Measurements from ENCODE around the gene NISCH.
A peak's percentile ranks its signal among the peaks of the same experiment; 100 is the strongest.

NISCH gene

DNA sequence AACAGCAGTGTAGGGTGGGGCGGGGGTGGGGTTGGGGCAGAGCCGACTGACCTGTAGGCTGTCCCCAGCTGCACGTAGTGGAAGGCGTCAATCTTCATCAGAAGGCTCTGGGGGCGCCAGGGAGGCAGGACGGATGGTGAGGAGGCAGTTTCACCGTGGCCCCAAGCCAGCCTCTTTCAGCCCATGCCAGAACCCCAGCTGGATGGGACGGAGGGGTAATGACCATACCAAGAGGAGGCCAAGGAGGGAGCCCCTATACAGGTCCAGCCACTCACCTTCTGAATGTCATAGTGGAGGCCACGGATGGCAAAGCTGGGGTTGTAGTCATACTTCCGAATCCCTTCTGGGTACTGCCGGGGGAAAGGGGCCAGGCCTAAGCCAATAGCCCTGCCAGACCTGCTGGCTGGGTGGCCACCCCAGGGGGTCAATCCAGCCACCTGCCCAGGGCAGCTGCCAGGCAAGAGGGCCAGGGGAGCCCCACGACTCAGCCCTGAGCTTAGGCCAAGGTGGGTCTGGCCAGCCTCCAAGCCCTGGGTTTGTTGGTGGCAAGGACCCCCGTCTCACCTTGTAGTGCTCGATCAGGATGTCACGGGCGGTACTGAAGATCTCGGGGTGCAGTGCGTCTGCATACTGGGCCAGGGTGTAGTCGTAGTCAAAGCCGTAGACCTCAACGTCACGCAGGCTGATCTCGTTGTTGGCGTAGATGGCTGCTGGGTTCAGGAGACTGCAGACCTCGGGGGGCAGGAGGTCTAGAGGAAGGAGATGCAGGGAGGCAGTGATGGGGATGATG is 73.4 kb downstream of the NISCH start:
- DNase-seq = no peak

DNA sequence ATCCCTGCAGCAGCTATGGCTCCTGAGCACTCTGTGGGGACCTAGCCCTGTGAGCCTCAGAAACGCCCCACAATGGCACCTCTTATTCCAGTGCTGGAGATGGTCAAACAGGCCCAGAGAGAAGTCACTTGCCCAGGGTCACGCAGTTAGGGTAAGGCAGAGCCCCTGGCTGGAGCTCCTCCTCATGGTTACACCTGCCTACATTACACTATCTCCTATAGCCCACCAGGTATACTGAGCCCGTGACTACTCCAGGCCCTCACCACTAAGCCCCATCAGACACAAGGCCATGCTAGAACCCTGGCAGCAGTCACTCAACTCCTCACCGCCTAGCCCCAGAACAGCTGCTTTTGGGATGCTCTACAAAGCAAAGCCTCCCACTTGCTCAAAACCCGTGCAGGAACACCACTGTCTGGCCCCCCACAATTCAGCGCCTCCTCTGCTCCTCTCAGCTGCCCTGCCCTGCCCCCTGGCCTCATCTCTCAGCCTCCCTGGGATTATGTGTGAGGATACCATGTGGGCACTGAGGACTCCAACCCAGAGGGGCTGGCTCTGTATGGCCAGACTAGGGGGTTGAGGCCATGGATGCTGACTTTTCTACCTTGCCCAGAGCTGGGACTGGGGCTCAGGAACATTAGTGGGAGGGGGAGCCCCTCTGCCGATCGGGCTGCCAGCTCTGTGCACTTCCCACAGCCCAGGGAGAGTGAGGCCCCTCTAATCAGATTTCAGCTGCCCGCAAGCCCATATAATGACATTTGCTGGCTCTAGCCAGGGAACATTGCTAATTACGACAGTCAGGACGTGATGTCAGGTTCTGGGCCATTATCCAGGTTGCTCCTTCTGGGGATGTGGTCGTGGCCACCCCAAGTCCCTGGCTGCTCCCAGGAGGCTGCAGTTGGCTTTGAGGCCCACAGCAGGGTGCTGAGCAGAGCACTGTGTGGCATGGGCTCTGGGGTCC is 74.3 kb downstream of the NISCH start:
- DNase-seq = no peak

DNA sequence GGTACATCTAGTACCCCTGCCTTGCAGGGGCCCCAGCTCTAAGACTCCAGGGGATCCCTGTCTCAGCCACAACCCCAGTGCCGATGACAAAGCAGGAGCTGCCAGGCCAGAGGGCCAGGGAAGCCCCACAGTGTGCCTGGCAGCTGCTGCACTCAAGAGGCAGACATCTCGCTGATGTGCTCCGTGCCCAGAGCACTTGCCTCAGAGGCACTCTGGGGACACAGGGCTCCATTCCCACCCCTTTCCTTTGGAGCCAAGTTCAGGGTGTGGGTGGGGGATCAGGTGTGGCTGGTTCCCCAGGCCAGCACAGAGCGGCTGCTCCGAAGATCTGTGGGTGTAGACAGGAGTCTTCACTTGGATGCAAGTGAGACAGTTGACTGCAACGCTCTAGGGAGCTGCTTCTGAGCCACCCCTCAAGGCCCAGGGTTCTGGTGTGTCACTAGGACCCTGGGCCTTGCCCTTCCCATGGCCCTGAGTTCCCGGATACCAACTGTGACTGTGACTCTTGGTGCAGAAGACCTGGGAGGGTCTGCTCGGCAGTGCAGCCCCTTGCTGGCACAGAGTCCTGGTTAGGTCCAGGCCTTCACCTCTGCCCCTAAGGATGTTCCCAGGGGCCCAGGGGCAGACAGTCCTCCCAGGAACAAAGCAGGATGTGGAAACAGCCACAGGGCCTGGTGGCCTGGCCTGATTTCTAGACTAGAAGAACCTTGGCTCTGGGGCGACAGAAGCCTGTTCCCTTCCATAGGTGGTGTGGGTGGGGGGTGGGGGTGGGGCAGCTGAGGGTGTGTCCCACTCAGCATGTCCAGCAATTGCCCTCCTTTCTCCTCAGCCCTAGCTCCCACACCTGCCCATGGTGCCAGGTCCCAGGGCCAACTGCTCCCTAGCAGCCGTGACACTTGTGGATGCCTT is 75.8 kb downstream of the NISCH start:
- DNase-seq = no peak

DNA sequence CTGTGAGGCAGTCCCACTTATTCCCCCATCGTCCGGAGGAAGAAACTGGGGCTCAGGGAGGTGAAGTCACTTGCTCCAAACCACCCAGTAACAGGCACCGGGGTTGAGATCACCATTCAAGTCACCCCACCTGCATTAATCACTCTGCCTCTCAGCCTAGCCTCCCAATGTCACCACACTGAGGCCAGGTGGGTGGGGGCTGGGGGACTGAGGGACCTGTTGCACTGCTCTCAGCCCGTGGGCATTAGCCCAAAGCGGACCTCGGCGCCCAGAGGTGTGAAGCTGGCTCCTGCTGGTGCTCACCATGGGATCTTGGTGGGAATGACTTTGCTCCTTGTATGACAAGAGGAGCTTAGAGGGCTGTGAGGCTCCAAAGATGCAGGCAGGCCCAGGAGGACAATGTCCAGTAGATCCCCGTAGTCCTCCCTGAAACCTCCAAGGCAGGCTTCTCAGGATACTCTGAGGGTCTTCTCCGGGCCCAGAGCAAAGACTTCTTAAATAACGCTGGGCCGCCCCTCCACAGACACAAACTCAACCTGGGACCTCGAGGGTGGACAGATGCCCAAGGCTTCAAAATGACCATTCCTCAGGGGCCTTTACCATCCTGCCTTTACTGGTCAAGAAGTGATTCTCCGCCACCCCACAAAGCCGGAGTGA is 76.6 kb downstream of the NISCH start:
- DNase-seq = no peak

DNA sequence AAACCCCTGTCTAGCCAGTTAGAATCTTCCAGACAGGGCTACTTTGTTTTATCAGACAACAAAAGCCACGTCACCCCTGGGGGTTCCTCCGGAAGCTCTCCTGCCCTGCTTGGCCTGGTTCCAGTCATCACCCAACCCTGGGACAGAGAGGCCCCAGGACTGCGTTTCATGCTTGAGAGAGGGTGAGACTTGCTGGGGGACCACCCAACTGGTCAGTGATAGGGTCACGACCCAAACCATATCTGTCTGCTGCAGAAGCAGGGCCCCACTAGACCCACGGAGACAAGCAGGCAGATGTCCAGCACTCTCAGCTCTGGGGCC is 77.1 kb downstream of the NISCH start:
- DNase-seq = no peak

DNA sequence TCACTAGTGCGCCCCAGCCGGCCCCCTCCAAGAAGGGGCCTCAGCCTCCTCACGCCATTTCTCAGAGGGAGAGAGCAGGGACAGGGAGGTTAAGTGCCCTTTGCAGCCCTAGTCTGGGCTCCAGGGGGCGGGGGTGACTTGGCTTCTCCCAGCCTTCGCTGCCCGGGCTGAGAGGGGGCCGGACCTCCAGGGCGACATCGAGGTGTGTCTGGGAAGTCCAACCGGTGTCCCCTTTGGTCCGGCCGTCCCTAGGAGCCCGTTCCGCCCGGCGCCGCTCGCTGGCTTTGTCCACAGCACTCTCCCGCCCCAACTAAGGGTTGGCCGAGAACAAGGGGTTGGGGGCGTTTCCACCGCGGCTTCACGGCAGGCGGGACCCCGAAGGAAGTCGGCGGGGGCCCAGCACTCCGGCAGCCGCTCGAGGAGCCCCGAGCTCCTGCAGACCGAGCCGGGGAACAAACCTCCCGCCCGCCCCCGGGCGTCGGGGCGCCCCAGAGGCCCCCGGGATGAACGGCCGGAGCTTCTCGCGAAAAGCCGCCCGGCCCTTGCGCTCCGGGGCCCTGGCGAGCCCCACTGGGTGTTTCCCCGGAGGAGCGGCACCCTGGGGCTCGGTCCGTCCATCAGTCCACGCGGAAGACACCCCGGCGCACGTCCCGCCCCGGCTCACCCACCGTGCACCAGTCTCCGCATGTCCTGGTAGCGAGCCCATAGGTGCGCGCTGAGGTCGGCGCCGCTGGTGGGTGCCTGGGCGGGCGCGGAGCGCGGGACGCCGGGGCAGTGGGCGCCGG is 77.6 kb downstream of the NISCH start:
- no peak for DNase-seq

DNA sequence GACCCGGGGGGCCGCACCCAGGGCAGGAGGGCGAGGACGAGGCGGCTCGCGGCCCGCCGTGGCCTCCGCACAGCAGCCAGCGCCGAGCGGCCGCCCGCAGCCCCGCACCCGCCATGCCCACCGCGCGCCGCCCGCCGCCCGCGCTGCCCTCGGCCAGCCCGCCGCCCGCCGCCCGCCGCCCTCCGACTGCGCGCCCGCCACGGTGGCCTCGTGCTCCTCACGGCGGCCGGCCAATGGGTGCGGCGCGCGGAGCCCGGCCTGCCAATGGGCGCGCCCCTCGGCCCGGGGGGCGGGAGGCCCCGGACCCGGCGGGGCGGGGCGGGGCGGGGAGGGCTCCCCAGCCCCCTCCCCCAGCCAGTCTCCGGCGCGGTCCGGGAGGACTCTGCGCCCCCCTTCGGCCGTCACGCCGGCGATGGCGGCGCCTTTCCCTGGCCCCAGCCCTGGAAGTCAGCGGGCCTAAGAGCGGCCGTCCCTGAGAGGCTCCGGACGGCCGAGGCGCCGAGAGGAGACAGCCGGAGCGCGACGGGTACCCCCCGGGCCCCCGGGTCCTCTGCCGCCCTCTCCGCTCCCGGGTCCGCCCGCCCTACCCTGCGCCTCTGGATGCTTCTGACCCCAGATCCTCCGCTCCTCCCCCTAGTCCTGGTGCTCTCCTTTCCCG is 78.3 kb downstream of the NISCH start, which contains the start of gene NT5DC2:
Gene NT5DC2 (minus strand): TSS at position 235 of the 658 bp plus-strand sequence. CDS start 120 bp downstream, at position 115.
- peak; percentile 30 for DNase-seq

DNA sequence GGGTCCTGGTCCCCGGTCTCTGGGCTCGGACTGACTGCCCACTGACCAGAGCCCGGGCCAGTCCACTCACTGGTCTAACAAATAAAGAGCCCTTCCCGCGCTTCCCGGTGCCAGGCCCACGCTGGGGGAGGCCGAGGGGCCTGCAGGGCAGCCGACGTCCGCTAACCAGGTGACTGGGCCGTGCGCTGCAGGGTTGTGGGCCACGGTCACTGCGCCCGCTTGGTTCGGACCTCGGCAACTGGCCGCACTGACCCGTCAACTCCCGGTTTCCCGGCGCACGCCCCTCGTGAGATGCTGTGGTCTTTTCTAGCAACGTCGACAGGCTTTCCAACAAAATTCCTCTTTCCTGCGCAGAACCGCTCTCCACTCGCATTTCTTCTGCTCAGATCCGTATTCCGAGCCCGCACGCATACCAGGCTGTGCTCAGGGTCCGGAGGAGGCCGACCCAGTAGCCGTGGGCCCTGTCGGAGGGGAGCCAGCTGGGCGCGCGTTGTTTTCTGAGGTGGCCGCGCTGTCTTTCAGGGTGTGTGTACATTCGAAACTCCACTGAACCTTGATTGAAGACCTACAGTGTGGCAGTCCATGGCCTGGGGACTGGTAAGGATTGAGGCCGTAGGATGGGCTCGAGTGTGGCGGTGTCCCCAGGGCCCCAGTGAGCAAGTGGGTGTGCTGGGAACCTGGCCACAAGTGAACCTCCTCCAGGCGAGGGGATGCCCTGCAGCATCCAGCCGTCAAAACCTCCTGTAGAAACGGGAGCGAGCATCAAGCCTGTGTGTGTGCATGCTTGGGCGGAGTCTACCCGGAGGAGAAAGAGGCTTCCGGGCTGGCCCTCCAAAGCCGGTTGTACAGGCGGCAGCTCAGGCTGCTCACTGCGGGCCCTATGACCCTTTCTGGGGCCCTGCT is 79.1 kb downstream of the NISCH start:
- DNase-seq = no peak

DNA sequence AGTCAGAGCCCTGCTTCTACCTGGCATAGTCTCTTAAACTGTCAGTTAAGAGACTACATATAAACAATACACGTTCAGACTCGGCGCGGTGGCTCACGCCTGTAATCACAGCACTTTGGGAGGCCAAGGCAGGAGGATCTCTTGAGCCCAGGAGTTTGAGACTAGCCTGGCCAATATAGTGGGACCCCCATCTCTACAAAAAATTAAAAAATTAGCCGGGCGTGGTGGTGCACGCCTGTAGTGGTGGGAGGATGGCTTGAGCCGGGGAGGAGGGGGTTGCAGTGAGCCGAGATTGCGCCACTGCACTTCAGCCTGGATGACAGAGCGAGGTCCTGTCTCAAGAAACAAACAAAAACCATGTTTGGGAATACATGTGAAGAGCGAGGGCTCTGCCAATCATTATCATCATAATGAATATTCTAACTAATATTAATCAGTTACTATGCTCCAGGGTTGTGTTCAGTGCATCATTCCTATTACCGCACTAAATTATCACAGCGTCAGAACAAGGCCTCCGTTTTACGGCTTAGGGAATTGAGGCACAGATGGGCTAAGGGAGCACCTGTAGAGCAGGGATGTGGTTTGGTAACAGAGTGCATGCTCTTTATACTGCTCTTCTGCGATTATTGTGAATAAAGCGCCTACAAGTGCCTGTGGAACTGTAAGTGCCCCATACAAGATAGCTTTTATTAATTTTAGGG is 80.2 kb downstream of the NISCH start:
- DNase-seq = no peak

DNA sequence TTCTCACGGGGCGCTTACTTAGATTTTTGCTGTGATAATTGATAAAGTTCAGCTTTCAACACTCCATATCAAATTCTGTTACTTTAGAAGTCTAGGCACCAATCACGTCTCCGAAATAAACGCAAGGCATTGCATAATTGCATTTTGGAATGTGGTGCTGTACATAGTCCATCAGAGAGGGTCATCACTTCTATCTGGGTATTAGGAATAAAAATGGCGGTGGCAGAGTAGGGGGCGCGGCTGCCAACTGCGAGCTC is 80.6 kb downstream of the NISCH start:
- no peak for DNase-seq

DNA sequence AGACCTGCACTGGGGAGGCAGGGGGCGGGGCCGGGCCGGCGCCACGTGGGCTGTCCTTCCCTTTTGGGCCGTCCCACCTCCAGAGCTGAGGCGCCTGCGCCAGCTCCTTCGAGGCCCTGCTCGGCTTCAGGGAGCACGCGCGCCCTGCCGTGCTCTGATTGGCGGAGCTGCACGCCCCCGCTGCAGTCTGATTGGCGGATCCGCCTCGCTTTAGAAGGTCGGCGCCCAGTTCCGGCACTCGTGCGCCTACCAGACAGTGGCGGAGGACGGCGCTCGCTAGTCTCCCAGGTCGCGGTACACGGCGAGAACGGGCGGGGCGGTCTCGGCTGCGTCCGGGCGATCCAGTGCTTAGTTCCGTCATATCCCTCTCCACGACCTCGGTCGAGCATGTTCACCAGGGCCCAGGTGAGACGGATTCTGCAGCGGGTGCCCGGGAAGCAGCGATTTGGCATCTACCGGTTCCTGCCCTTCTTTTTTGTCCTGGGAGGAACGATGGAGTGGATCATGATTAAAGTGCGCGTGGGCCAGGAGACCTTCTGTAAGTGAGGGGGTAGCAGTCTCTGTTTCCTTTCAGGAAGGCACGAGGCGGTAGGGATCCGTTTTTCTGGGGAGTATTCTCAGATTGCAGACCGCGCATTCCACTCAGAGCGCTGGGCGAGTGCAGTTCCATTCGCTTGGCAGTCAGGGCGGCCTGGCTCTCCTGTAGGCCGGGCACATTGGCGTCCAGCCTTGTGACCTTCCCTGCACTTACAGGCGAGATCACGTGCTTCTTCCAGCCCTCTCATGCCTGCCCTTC is 81.2 kb downstream of the NISCH start, which contains the start of gene UQCC5:
Gene UQCC5 (plus strand): TSS at position 237 of the 796 bp plus-strand sequence. CDS start 151 bp downstream, at position 388.
- peak; percentile 89 for DNase-seq

DNA sequence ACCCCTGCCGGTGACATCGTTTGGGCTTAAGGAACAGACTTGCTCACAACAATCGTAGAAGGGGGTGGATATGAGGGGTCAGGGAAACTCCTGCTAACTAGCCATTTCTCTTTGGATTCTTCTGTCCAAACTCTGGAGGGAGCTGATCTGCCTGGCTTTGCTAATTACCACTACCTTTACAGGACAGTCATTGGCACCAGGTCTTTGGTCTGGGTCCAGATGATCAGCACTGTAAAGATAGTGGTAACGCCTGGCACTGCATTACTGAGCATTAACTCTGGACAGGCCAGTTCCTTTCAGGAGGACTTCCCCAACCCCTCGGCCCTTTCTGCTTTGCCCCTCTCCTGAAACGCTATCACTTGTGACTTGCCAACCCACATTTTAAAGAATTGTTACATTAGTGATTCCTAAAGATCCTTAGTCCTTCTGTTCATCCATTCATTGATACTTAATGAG is 81.8 kb downstream of the NISCH start:
- DNase-seq = no peak

DNA sequence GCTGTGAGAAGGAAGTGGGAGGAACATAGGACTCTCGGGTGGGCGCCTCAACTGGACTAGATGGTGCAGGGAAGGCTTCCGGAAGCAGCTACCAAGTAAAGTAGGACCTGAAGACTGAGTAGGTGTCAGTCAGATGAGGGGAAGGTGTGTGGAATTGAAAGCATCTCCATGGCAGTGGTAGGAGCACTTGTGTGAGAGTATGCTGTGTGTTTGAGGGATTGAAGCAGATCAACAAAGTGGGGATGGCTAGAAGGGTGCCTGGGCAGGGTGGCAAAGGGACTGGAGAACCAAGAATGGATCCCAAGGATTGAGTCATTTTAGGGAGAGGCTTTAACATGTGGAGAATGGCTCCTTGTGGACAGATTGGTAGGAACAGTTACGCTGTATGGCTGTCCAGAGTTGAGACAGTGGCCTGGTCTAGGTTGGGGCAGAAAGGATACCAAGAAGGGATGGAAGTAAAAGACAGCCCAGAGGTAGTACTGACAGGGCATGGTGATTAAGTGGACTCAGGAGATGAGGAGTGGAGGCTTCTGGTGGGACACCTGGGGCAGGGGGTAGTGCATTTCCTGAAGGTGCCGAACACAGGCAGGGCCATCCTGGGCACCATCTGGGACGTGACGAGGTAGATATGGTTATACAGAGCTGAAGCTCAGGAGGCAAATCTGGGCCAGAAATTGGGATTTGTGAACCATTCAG is 82.5 kb downstream of the NISCH start:
- DNase-seq = no peak

DNA sequence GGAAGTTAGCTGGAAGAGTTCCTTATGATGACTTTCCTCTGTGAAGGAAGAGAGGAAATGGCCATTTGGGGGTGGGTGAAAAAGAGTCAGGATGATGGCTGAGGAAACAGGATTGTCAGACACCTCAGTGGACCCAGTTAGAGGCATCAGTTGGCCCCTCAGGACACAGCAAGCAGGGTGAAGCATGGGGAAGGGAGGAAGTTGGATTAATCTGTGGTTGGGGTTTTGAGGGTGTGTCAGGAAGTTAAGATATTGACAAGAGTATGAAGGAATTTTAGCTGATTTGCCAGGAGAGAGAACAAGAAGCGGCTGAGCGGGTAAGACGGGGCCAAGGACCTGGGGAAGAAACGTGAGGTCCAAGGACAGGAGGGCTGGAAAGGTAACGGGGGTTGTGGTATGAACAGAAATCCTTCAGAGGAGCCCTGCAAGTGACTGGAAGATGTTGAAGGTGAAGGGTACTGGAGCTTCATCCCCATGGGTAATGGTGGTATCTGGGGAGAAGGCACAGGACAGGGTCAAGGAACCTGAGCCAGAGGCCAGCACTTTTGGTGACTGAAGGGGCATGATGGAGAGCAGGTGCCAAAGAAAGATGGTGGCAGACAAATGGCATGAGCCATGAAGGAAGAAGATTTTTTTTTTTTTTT is 83.7 kb downstream of the NISCH start:
- no peak for DNase-seq

DNA sequence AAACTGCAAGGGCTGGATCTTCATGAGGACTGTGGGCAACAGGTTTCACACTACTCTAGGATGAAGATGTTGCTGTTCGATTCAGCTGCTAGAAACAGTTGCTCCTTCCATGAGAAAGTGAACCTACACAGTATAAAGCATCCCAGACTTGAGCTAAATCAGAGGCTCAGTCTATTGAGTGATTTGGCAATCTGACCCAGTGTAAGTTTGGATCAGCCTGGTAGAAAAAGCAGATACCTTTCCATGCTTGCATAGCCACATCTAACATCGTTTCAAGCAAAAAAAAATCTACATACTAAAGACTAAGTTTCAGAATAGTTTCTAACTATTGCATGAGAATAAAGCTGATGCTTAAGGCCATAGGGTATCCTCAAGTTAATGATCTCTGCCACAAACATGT is 85.6 kb downstream of the NISCH start:
- DNase-seq = no peak
